GM13977 (cell line): ENCODE results near the gene DQX1.

Experiments
- DNase-seq: peaks from one replicate; pipeline ENCODE4 v3.0.0; 2012; ENCODE audit warnings: low spot score
- CTCF ChIP-seq: IDR thresholded peaks from 2 replicates; pipeline ENCODE4 v1.5.1; 2012; ENCODE audit warnings: mild to moderate bottlenecking, control low read depth; ENCODE audit not compliant: insufficient read depth; ENCODE audit errors: extremely low read depth, missing control alignments
- in situ Hi-C: fragments of 300-500 bp; cut with MboI; formaldehyde crosslinking; loops from one replicate; pipeline ENCODE4 v1.12.0; 2022; ENCODE audit warnings: low sequenced_read_pairs, low pct_unique_long_range_greater_than_20kb, mixed read lengths, inconsistent platforms; ENCODE audit not compliant: unreplicated experiment

The DQX1 gene

GRCh38 chr2:74497777-74498499 is 28.1 kb downstream of the DQX1 start:
- in situ Hi-C loops: loop anchor here (25.0 kb wide), 1 partner anchor 89 kb away; no protein-coding TSS in a partner anchor
- TF ChIP-seq CTCF: no peak
- DNase-seq: no peak

- no peak for TF ChIP-seq CTCF
- in situ Hi-C loops: loop anchor here (25.0 kb wide), 1 partner anchor 90 kb away; no protein-coding TSS in a partner anchor
- DNase-seq: no peak
Observed at GRCh38 chr2:74496997-74497776, 28.8 kb downstream of the DQX1 start.

GRCh38 chr2:74495440-74495839 is 30.6 kb downstream of the DQX1 start:
- no peak for TF ChIP-seq CTCF
- in situ Hi-C loops: loop anchor here (25.0 kb wide), 1 partner anchor 92 kb away; no protein-coding TSS in a partner anchor
- no peak for DNase-seq

GRCh38 chr2:74493546-74493945 is 32.5 kb downstream of the DQX1 start:
- in situ Hi-C loops: loop anchor here (25.0 kb wide), 1 partner anchor 94 kb away; no protein-coding TSS in a partner anchor
- no peak for DNase-seq
- TF ChIP-seq CTCF: no peak

GRCh38 chr2:74491648-74492544 is 34.1 kb downstream of the DQX1 start:
- DNase-seq: no peak
- in situ Hi-C loops: loop anchor here (25.0 kb wide), 1 partner anchor 95 kb away; no protein-coding TSS in a partner anchor
- TF ChIP-seq CTCF: no peak

- no peak for TF ChIP-seq CTCF
- DNase-seq: no peak
- in situ Hi-C loops: loop anchor here (25.0 kb wide), 1 partner anchor 97 kb away; no protein-coding TSS in a partner anchor
Observed at GRCh38 chr2:74489906-74490305, 36.1 kb downstream of the DQX1 start.
